Activated naive CD4-positive, alpha-beta T cell treated with anti-CD3 and anti-CD28 coated beads, Interleukin-2, amount 50 U/mL, for 24 hours (primary cell): ENCODE measurements around the gene SLC4A7.
"Not testable (repeated sequence)": the region's sequence is repeated elsewhere in the genome, so short reads cannot be mapped to it uniquely, and the experiment has no call there.

Experiments
- H3K27ac Mint-ChIP-seq: one replicate; pipeline ENCODE4 v1.8.0; 2021; ENCODE audit warnings: mild to moderate bottlenecking, mixed read lengths
- H3K27me3 Mint-ChIP-seq: one replicate; pipeline ENCODE4 v1.8.0; 2021; ENCODE audit warnings: mixed read lengths
- H3K36me3 Mint-ChIP-seq: one replicate; pipeline ENCODE4 v1.8.0; 2021; ENCODE audit warnings: mixed read lengths
- H3K4me1 Mint-ChIP-seq: one replicate; pipeline ENCODE4 v1.8.0; 2021; ENCODE audit warnings: mixed read lengths
- H3K4me3 Mint-ChIP-seq: one replicate; pipeline ENCODE4 v1.8.0; 2021; ENCODE audit warnings: mild to moderate bottlenecking, mixed read lengths
- H3K9me3 Mint-ChIP-seq: one replicate; pipeline ENCODE4 v1.8.0; 2021; ENCODE audit warnings: mixed read lengths

The SLC4A7 gene

DNA sequence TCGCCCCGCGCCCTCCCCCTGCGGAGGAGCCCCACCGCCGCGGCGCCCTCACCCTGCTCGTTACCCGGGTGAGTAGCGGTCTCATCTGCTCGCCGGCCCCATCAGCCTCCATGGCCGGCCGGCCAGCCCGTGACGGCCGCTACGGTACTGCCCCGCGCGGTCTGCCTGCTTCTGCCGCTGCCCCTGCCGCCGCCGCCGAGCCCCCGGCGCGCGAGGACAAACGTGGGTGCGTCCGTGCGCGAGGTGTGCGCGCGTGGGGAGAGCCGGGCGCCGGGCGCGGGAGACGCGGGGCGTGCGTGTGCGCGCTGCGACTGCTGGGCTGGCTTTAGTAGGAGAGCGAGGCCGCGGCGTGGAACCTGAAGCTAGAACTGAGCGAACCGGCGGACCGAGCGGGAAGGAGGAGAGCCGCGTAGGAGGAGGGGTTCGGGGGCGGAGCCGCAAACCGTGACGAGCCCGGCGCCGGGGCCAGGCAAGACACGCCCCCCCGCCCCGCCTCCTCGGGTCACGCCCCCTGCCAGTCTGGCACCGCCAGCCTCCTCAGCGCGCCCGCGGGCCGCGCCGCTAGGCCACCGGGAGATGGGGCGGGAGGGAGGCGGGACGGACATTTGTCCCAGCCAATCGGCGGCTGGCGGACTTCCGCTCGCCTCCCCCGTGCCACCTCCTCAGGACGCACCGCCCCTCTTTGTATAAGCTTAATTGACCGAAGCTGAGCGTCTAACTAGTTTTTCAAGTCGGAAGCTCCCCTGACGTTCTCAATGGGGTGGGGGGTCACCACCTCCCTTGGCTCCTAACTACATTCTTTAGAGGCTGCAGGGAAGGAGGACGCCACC is at the start of gene SLC4A7:
TSS of gene SLC4A7 (minus strand) at position 370 of the 830 bp plus-strand sequence. CDS start at position 112, 258 bp downstream.
- Mint-ChIP-seq H3K9me3 (no peaks in the 10 kb centered on the region), H3K27me3 (no peaks in the 10 kb centered on the region), H3K4me3 (peak within 1 kb of the TSS; percentile 100), H3K27ac (peak within 1 kb of the TSS; percentile 97), H3K4me1 (peaks cover 40% of the 10 kb centered on the region), H3K36me3 (no peaks in the 10 kb centered on the region)

DNA sequence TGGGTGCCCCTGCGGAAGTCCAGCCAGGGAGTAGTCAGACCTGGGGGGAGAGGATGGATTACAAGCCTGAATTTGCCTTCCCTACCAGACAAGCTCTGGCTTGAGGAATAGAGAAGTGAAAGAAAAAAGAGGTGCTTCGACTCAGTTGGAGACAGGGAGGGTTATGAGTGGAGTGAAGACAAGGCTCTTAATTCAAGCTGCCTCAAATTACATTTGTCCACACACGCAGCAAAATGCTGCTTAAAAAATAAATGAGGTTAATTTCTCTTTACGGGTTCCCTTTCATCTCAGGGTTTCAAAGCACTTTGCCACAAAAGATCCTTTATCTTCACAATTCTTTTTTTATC is 49.0 kb upstream of the SLC4A7 start:
- no peaks in the 10 kb centered on the region for H3K27me3 Mint-ChIP-seq
- peaks cover 11% of the 10 kb centered on the region for H3K4me1 Mint-ChIP-seq
- H3K4me3 Mint-ChIP-seq, result no peak overlapping the region
- H3K36me3 Mint-ChIP-seq, result no peaks in the 10 kb centered on the region
- H3K27ac Mint-ChIP-seq, result no peak overlapping the region
- H3K9me3 Mint-ChIP-seq, result no peaks in the 10 kb centered on the region

DNA sequence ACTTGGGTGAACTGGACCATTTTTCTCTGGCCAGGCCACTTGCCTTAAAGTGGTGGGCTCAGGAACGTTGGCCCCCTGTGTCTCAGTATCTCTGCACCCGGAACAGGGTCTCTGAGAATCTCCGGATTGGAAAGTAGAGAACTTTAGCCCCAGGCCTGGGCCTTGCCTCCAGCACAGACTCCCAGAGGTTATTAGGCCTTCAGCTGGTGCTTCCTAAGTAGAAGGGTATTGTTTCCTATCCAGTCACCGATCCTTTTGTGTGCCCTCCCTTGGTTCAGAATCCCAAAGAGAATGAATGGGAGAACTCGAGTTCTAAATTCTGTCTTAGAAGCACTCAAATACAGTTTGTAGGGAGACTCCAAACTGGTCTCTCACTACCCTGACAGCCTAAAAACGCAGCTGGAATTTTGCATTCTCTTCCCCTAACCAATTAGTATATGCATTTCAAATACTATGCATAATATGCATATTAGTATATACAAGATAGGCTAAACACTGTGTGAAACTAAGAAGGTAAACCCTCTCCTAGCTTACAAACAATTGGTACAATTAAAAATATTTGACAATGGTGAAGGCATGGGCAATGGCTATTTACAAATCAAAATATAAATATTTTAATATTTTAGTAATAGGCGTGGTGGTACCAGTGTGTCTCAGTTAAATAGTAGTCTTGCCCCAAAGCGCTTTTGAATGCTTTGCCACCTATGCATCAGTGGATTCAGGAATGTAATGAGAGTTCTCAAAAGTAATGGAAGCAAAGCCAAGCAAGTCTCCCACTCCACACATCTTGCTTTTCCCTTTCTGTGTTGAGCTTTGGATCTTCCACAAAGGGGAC is 48.5 kb upstream of the SLC4A7 start:
- Mint-ChIP-seq H3K9me3 (no peaks in the 10 kb centered on the region), H3K4me3 (no peak overlapping the region), H3K4me1 (peaks cover 11% of the 10 kb centered on the region), H3K36me3 (no peaks in the 10 kb centered on the region), H3K27ac (no peak overlapping the region), H3K27me3 (no peaks in the 10 kb centered on the region)

DNA sequence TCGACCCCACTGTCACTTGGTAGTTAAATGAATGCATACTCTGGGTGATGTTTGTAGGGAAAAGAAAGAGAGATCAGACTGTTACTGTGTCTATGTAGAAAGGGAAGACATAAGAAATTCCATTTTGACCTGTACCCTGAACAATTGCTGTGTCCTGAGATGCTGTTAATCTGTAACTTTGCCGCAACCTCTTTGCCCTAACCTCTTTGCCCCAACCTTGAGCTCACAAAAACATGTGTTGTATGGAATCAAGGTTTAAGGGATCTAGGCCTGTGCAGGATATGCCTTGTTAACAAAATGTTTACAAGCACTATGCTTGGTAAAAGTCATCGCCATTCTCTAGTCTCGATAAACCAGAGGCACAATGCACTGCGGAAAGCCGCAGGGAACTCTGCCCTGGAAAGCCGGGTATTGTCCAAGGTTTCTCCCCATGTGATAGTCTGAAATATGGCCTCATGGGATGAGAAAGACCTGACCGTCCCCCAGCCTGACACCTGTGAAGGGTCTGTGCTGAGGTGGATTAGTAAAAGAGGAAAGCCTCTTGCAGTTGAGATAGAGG is 47.1 kb upstream of the SLC4A7 start:
- H3K4me1 Mint-ChIP-seq, result peaks cover 11% of the 10 kb centered on the region
- not testable (repeated sequence) for H3K4me3 Mint-ChIP-seq, H3K9me3 Mint-ChIP-seq, H3K27me3 Mint-ChIP-seq, H3K36me3 Mint-ChIP-seq, H3K27ac Mint-ChIP-seq

- Mint-ChIP-seq H3K9me3 (no peaks in the 10 kb centered on the region), H3K4me3 (no peak overlapping the region), H3K36me3 (no peaks in the 10 kb centered on the region), H3K27ac (no peak overlapping the region), H3K27me3 (no peaks in the 10 kb centered on the region), H3K4me1 (peaks cover 3% of the 10 kb centered on the region)
These were observed 44.6 kb upstream of the SLC4A7 start for GRCh38 chr3:27528791-27529190.

DNA sequence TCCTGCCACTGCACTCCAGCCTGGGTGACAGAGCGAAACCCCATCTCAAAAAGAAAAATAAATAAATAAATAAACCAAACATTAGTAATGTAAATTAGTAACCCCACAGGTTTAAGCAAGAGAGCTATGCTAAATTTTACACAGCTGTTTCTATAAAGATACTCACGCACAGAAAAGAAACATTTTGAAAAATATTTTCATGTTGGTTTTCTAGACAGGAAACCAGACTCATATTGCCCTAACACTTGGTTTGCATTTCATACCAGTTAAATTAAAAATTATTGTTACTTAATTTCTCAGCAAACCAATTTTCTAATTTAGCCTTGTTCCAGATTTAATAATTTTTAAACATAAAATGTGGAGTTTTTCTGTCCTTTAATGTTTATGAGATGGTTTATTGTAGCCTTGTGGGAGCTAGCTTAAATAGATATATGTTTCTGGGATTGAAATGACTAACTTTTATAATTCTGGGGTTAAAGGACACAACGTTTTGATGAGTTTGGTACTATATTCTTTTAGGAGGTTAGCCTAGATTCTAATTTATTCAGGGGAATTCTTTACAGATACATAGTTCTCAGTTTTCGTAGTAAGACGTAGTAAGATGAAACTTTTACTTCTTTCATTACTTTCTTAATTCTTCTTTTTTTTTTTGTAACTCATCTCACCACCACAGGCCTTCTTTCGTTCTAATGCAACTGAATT is 42.6 kb upstream of the SLC4A7 start:
- H3K9me3 Mint-ChIP-seq, result no peaks in the 10 kb centered on the region
- H3K36me3 Mint-ChIP-seq, result no peaks in the 10 kb centered on the region
- no peaks in the 10 kb centered on the region for H3K27me3 Mint-ChIP-seq
- H3K4me1 Mint-ChIP-seq, result no peaks in the 10 kb centered on the region
- no peak overlapping the region for H3K27ac Mint-ChIP-seq
- H3K4me3 Mint-ChIP-seq, result no peak overlapping the region

- Mint-ChIP-seq H3K36me3 (no peaks in the 10 kb centered on the region), H3K27ac (no peak overlapping the region), H3K4me3 (no peak overlapping the region), H3K27me3 (no peaks in the 10 kb centered on the region), H3K4me1 (no peaks in the 10 kb centered on the region), H3K9me3 (no peaks in the 10 kb centered on the region)
These were observed 37.7 kb upstream of the SLC4A7 start for GRCh38 chr3:27521872-27522265.

DNA sequence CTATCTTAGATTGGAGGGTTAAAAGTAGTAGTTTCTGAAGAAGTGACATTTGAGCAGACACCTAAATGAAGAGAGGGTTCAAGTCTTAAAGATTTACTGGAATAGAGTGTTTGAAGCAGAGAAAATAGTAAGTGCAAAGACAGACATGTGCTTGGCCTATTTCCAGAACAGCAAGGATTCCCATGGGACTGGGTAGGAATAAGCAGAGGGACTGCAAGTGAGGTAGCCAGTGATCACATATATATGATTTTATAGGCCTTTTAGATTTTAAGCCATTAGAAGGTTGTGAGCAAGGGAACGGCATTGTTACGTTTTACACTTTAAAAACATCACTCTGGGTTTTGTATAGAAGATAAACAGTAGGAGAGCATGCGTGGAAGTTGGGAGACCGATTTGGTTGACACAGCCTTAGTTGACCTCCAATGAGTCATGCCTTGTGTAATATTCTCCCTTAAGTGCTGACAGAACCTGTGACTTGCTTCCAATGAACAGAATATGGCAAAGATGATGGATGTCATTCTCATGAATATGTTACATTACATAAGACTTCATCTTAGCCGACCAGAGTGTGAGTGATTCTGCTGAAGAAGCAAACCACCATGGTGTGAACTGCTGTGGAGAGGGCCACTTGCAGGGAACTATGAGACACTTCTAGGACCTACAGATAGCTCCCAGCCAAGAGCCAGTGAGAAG is 37.1 kb upstream of the SLC4A7 start:
- Mint-ChIP-seq H3K27me3 (no peaks in the 10 kb centered on the region), H3K4me1 (no peaks in the 10 kb centered on the region), H3K27ac (no peak overlapping the region), H3K36me3 (no peaks in the 10 kb centered on the region), H3K4me3 (no peak overlapping the region), H3K9me3 (no peaks in the 10 kb centered on the region)

- no peaks in the 10 kb centered on the region for H3K27me3 Mint-ChIP-seq
- H3K36me3 Mint-ChIP-seq, result no peaks in the 10 kb centered on the region
- H3K27ac Mint-ChIP-seq, result no peak overlapping the region
- H3K4me3 Mint-ChIP-seq, result no peak overlapping the region
- H3K9me3 Mint-ChIP-seq, result no peaks in the 10 kb centered on the region
- no peaks in the 10 kb centered on the region for H3K4me1 Mint-ChIP-seq
These were observed 27.7 kb upstream of the SLC4A7 start for GRCh38 chr3:27511724-27512422.

- no peaks in the 10 kb centered on the region for H3K9me3 Mint-ChIP-seq
- no peaks in the 10 kb centered on the region for H3K27me3 Mint-ChIP-seq
- no peak overlapping the region for H3K4me3 Mint-ChIP-seq
- no peak overlapping the region for H3K27ac Mint-ChIP-seq
- H3K4me1 Mint-ChIP-seq, result no peaks in the 10 kb centered on the region
- no peaks in the 10 kb centered on the region for H3K36me3 Mint-ChIP-seq
These were observed 25.2 kb upstream of the SLC4A7 start for GRCh38 chr3:27509376-27509775.

DNA sequence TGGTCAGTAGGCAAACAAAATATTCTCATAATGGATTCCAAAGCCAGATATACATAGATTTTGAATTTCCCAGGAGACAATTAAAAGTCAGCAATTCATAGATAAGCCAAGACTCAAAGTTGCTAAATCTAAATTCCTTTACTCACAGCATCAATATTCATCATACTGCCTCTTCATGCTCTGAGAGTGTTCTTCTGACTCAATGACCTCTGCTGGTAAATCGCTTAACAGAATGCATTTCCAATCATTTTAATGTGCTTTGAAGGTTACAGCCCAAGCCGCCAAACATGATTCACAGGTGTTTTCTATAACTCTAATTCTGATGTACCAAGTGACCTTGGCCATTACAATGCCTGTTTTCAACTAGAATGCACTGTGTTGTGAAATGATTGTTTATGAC is 24.2 kb upstream of the SLC4A7 start:
- no peaks in the 10 kb centered on the region for H3K27me3 Mint-ChIP-seq
- H3K4me3 Mint-ChIP-seq, result no peak overlapping the region
- H3K36me3 Mint-ChIP-seq, result no peaks in the 10 kb centered on the region
- H3K4me1 Mint-ChIP-seq, result no peaks in the 10 kb centered on the region
- no peaks in the 10 kb centered on the region for H3K9me3 Mint-ChIP-seq
- no peak overlapping the region for H3K27ac Mint-ChIP-seq

DNA sequence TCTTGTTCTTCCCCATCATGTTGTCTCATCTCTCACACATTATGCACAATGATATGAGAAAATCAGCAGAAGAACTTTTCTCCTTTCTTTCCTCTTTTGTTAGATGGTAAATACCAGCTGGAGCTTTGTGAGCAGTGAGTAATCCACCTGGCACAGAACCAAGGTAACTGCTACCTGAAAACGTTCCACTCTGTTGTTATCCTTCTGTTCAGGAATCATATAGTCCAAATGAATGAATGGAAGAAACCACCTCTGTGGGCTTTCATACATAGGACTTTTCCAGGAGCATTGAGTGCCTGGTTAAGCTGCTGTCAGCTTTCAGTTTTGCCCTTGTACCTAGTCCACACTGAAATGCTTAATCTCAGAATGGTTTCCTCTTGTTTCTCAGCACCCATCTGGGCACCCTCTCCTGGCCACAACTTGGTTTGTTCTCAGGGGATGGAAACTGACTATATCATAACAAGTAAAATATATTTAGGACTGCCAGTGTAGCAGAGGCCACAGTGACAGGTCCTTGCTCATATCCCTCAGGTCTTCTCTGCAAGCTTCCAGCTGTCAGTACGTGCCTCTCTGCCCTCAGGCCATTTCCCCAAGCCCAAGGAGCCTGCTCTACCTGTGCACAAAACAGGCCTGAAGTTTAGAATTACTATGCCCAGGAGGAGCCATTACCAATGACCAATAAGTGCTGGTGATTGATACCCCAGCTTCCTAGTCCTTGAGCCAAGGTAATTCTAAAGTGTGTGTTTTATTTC is 23.5 kb upstream of the SLC4A7 start:
- no peak overlapping the region for H3K27ac Mint-ChIP-seq
- no peaks in the 10 kb centered on the region for H3K27me3 Mint-ChIP-seq
- H3K4me3 Mint-ChIP-seq, result no peak overlapping the region
- no peaks in the 10 kb centered on the region for H3K4me1 Mint-ChIP-seq
- H3K9me3 Mint-ChIP-seq, result no peaks in the 10 kb centered on the region
- no peaks in the 10 kb centered on the region for H3K36me3 Mint-ChIP-seq

- Mint-ChIP-seq H3K4me1 (no peaks in the 10 kb centered on the region), H3K36me3 (no peaks in the 10 kb centered on the region), H3K27ac (no peak overlapping the region), H3K9me3 (no peaks in the 10 kb centered on the region), H3K4me3 (no peak overlapping the region), H3K27me3 (no peaks in the 10 kb centered on the region)
These were observed 22.9 kb upstream of the SLC4A7 start for GRCh38 chr3:27507111-27507510.

DNA sequence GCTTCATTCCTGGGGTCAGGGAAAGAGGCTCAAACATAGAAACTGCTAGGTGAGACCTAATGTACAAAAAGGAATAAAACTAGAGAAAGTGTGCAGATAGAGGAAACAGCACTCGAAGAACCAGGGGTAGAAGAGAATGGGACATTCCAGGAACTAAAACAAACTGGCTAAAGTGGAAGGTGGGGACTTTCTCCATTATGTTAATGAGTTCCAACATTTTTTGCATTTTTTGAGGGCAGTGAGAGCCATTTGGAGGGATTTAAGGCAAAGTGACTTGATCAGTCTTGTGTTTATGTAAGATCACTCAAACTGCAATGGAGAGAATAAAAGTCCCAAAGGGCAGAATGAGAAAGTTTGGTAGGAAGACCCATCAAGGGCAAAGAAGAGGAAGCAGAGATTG is 20.6 kb upstream of the SLC4A7 start:
- H3K27me3 Mint-ChIP-seq, result no peaks in the 10 kb centered on the region
- no peak overlapping the region for H3K27ac Mint-ChIP-seq
- no peaks in the 10 kb centered on the region for H3K9me3 Mint-ChIP-seq
- H3K4me3 Mint-ChIP-seq, result no peak overlapping the region
- no peaks in the 10 kb centered on the region for H3K4me1 Mint-ChIP-seq
- no peaks in the 10 kb centered on the region for H3K36me3 Mint-ChIP-seq
